Measurements from ENCODE around the gene RAB7A.

- TF ChIP-seq REST (IDR thresholded peaks at IDR 0.05; ENCODE audit: borderline replicate concordance) (no peak), CTCF (IDR thresholded peaks at IDR 0.05; ENCODE audit: poor library complexity, severe bottlenecking) (no peak), POLR2AphosphoS5 (IDR thresholded peaks at IDR 0.05) (no peak), EP300 (conservative IDR thresholded peaks at IDR 0.05; ENCODE audit: poor library complexity, severe bottlenecking) (no peak), EZH2 (IDR thresholded peaks at IDR 0.05; ENCODE audit: borderline replicate concordance, insufficient read depth, low read length, poor library complexity, severe bottlenecking) (no peak)
Observed at GRCh38 chr3:128740621-128741020, 14.6 kb downstream of the RAB7A start.

Data from neural cell (in vitro differentiated cells).